ENCODE results near the gene GSAP. TPM values are rescaled to one million over a fixed set of nuclear protein-coding genes. Genes with fewer than 3 reads are reported as not detected.

The GSAP gene
- total and polyA plus RNA-seq, 2 donors (not counting 3 experiments of a cell fraction or from before 2014, with no cell fraction given) = 2.3 to 5.8 TPM

GRCh38 chr7:77266291-77266794 is 149.8 kb downstream of the GSAP start:
- dilution Hi-C loops (cut with MboI; ENCODE audit: extremely low pct_ligation_motif_present, low sequenced_read_pairs) = no loop called here
- Histone ChIP-seq H3K4me3 (replicated peaks in 1 of 3; ENCODE audit: insufficient read depth in 1 of 3, low read depth in 1 of 3, low read length in 3 of 3) (no peak overlapping the region), H3K4me2 (ENCODE audit: insufficient read depth, low read length) (no peak overlapping the region), H3K9ac (replicated peaks; ENCODE audit: extremely low read depth, insufficient read depth, low read length) (no peak overlapping the region), H3K79me2 (ENCODE audit: control insufficient read depth, insufficient read depth, low read length) (no peaks in the 10 kb centered on the region), H3K9me1 (replicated peaks; ENCODE audit: control insufficient read depth, extremely low read depth, insufficient read depth, low read length) (no peaks in the 10 kb centered on the region), H2AFZ (ENCODE audit: low read depth, low read length) (no peak overlapping the region), H3K27me3 (ENCODE audit: control insufficient read depth in 2 of 2, insufficient read depth in 2 of 2, low read length in 2 of 2) (no peaks in the 10 kb centered on the region), H3K36me3 (ENCODE audit: control insufficient read depth in 2 of 2, extremely low read depth in 1 of 2, insufficient read depth in 2 of 2, low read length in 2 of 2) (no peaks in the 10 kb centered on the region), H3K27ac (ENCODE audit: insufficient read depth, low read depth, low read length) (no peak overlapping the region), H4K20me1 (replicated peaks; ENCODE audit: control insufficient read depth, extremely low read depth, insufficient read depth, low read length) (no peaks in the 10 kb centered on the region), H3K4me1 (ENCODE audit: control insufficient read depth, extremely low read depth, insufficient read depth, low read length) (peaks cover 5% of the 10 kb centered on the region), H3K9me3 (replicated peaks; ENCODE audit: control insufficient read depth, insufficient read depth, low read length) (no peaks in the 10 kb centered on the region)
- BruUV-seq (replicated peaks) = no TSS peak
- POLR2A ChIA-PET = no interaction called here
- TF ChIP-seq MAX (IDR thresholded peaks at IDR 0.05; ENCODE audit: insufficient read depth, insufficient read length) = no peak
- no peak for TF ChIP-seq POLR2AphosphoS5 (IDR thresholded peaks at IDR 0.05; ENCODE audit: insufficient read depth, low read depth, low read length)
- TF ChIP-seq JUN (IDR thresholded peaks at IDR 0.05; ENCODE audit: borderline replicate concordance, insufficient read depth, insufficient read length, low read depth) = no peak
- TF ChIP-seq POLR2A (IDR thresholded peaks at IDR 0.05; ENCODE audit: low read depth, low read length) = no peak
- TF ChIP-seq FOS (IDR thresholded peaks at IDR 0.05; ENCODE audit: borderline replicate concordance, insufficient read depth, low read length) = no peak
- TF ChIP-seq EZH2 (IDR thresholded peaks at IDR 0.05; ENCODE audit: borderline replicate concordance, low read depth, low read length, severe bottlenecking) = no peak
- TF ChIP-seq MYC (IDR thresholded peaks at IDR 0.05; ENCODE audit: low read depth, low read length) = no peak
- no peak for TF ChIP-seq GATA2 (IDR thresholded peaks at IDR 0.05; ENCODE audit: insufficient read depth, insufficient read length, low read depth, low read length)
- no peak for TF ChIP-seq CTCF (IDR thresholded peaks at IDR 0.05; ENCODE audit: extremely low read depth in 1 of 2, insufficient read depth in 1 of 2, low read depth in 1 of 2, low read length in 2 of 2)
- FAIRE-seq = no peak
- CTCF ChIA-PET = interaction anchor here (1.1 to 3.2 kb wide), 5 partner anchors 11 to 66 kb away, joined by 3 to 10 read pairs (median 4); no protein-coding TSS in a partner anchor
- DNase-seq (ENCODE audit: low read depth, low spot score) = no peak
- intact Hi-C loops (cut with micrococcal nuclease) = no loop called here

Measured in endothelial cell of umbilical vein (primary cell).